Cortex of kidney (tissue), 1 donor: ENCODE measurements around the gene BMP2K.
"Not testable (repeated sequence)": the region's sequence is repeated elsewhere in the genome, so short reads cannot be mapped to it uniquely, and the experiment has no call there.

ENCODE experiments used
- DNase-seq: peaks from one replicate; lab custom pipeline; 2025; lab: John Stamatoyannopoulos, UW

The BMP2K gene

DNA sequence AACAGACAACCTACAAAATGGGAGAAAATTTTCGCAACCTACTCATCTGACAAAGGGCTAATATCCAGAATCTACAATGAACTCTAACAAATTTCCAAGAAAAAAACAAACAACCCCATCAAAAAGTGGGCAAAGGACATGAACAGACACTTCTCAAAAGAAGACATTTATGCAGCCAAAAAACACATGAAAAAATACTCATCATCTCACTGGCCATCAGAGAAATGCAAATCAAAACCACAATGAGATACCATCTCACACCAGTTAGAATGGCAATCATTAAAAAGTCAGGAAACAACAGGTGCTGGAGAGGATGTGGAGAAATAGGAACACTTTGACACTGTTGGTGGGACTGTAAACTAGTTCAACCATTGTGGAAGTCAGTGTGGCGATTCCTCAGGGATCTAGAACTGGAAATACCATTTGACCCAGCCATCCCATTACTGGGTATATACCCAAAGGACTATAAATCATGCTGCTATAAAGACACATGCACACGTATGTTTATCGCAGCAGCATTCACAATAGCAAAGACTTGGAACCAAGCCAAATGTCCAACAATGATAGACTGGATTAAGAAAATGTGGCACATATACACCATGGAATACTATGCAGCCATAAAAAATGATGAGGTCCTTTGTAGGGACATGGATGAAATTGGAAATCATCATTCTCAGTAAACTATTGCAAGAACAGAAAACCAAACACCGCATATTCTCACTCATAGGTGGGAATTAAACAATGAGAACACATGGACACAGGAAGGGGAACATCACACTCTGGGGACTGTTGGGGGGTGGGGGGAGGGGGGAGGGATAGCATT lies 19.7 kb downstream of the BMP2K start:
- DNase-seq, result not testable (repeated sequence)

DNA sequence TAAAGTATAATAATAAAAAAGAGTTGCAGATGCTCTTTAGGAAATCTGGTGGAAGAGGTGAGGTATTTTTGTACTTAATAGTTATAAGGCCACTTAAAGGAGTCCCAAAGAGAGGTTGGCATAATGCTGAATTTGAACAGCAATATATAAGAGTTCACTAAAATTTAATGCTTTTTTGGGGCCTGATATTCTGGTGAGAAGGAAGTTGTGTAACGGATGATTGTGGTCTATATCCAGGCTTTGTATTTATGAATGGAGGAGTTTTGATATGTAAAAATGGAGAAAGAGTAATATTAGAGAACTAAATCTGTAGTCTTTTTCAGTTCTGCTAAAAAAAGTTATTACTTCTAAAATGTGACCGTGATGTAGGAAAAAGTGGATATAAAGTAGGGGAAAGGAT lies 20.4 kb downstream of the BMP2K start:
- DNase-seq, result no peak

DNA sequence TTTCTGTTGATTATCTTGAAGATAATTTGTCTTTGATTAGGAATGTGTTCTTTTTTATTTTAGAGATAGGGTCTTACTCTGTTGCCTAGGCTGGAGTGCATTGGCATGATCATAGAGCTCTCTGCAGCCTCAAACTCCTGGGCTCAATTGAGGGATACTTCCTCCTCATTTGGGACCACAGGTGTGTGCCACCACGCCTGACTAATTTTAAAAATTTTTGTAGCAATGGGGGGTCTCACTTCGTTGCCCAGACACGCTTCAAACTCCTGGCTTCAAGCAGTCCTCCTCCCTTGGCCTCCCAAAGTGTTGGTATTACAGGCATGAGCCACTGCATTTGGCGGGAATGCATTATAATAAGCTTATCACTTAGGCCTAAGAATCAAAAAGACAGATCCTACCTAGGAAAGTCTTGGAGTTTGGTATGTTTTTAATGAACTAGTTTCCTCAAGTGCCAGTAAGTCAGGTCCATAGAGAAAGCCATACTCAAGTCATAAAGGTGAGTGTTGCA lies 21.7 kb downstream of the BMP2K start:
- DNase-seq, result no peak

DNA sequence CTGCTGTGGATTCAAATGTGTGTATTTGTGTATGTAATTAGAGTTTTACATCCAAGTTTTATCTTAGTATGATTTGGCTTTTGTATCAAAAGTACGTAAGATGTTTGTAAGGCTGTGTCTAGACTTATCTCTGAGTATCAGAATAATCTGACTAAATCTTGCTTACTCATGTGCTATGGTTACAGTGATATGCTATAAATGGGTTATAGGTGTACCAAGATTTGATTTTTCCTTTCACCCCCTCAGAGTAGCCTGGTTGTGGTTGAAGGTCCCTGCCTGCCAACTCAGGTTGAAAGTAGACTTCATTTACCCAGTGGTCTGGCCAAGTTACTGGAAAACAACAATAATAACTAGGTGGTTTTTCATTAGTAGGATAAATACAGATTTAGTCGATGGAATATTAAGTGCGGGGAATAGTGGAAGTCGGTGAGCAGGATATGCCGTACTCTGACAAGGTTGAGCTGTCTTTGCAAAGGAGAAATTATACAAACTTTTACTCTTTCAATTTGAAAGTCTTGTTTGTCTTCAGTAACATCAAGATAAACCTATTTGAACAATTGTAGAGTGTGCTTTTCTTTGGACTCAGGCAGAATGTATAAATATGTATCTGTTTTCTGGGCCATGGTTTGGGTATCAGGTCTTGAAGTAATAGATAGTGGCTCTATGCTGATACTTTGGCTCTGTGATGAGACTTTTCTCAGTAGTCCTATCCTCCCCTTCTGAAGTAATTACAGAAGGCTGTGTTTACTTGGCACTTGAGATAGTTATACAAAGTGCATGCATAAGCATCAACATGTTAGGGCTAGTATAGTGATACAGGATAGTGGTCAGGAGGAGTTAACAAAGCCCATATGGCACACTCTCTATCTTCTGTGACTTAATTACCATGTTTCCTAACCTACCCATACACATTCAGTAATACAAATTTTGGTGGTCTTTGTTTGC lies 23.7 kb downstream of the BMP2K start:
- DNase-seq, result no peak

DNA sequence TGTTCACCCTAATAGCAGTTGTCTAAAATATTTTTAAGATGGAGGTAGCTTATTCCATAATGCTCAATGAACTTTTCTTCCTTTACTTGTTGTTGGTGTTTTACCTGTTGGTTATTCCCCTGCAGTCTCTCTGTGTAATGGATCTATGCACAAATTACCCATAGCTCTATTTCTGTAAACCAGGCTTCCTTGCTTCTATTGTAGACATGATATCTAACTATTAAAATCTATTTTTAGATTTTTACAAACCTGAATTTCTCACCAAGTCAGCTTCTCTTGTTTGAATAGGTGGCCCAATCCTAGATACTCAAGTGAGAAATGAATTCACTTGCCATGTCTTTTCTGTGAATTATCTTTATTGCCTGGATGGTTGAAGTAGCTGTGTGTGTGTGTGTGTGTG lies 24.8 kb downstream of the BMP2K start:
- DNase-seq, result no peak

DNA sequence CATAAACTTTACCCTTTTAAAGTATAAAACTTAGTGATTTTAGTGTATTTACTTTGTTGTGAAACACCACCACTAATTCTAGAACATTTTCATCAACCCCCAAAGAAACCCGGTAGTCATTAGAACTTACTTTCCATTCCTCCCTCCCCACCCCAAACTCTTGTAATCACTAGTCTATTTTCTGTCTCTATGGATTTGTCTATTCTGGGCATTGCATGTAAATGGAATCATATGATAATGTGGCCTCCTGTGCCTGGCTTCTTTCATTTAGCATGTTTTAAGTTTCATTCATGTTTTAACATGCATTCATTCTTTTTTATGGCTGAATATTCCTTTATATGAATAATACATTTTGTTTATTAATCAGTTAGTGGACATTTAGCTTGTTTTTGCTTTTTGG lies 27.8 kb downstream of the BMP2K start:
- DNase-seq, result no peak

DNA sequence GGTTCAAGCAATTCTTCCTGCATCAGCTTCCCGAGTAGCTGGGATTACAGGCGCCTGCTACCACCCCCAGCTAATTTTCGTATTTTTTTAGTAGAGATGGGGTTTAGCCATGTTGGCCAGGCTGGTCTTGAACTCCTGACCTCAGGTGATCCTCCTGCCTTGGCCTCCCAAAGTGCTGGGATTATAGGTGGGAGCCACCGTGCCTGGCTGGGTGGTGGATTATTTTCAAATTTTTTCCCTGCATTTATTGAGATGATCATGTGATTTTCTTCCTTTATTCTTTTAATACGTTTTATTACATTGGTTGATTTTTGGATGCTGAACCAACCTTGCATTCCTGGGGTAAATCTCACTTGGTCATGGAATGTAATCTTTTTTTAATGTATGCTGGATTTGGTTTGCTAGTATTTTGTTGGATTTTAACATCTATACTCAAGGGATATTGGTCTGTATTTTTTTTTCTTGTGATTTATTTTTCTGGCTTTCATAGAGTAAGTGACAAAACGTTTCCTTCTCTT lies 30.9 kb downstream of the BMP2K start:
- DNase-seq, result no peak

DNA sequence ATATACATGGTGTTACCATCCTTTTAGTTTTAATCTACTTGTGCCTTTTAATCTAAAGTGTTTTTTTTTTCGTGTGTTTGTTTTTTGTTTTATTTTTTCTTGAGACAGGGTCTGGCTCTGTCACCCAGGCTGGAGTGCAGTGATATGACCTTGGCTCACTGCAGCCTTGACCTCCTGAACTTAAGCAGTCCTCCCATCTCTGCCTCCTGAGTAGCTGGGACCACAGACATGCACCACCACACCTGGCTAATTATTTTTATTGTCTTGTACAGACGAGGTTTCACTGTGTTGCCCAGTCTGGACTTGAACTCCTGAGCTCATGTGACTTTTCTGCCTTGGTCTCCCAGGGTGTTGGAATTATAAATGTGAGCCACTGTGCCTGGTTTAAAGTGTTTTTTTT lies 33.1 kb downstream of the BMP2K start:
- no peak for DNase-seq

DNA sequence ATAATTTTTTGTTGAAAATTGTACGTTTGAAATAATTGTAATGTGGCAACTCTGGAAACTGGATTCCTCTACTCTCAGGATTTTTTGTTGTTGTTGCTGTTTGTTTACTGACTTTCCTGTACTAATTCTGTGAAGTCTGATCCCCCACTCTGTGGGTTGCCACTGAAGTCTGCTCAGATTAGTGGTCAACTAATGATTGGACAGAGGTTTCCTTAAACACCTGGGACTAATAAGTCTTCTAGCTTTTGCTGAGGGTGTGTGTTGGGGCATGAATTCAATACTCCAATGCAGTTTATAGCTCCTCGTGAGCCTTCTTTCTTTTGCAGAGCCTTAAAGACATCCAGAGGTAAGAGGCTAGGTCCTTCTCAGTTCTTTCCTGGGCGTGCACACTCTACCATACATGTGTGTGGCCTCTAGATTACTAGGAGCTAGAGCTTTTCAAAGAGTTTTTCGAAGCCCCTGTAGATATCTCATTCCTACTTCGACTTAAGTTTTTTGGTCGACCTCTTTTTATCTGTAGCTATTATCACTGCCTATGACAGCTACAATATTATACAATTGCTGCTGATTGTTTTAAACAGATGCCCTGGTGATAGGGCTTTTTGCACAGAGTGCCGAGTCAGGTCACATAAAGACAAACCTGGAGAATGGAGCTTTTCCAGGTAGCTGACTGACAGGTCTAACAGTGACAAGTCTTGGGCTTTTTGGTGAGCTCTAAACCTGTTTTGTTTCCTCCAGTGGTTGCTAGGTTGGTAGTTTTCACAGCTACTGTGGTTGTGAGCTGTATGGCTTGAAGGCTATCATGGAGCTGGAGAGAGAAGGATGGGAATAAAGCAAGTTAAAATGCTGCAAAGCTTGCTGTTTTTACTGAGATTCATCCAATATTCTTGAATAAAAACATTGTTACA lies 34.0 kb downstream of the BMP2K start:
- DNase-seq, result no peak

DNA sequence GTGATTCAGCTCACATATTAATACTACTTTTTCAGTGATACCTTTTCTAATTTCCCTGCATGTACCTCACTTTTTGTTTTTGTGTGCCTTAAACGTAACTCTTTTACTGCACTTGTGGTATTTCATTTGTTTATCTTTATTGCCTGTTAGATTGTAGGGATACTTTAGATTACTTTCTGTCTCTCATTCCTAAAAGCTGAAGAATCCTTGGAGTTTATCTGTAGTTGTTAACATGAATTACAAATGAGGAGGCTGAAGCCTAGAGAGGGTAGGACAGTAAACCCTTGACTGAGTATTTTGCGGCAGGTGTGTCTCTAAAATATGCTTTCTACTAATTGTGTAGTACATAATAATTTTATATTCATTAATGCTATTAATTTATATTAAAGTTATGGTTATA lies 34.9 kb downstream of the BMP2K start:
- DNase-seq, result no peak

DNA sequence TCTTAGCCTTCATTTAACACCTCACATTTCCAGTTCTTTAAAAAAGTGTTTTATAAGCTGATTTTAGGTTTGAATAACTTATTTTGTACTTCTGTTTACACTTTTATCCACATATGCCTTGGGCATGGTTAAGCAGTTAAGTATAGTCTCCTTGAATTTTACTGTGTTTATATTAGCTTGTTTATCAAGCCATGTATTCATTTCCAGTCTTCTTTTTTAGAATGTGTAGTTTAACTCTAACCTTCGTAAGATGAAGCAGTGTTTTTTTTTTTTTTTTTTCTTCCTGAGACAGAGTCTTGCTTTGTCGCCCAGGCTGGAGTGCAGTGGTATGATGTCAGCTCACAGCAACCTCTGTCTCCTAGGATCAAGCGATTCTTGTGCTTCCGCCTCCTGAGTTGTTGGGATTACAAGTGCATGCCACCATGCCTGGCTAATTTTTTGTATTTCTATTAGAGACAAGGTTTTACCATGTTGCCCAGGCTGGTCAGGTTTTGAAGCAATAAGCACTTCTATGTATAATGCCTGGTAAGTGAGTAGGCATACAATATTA lies 42.5 kb downstream of the BMP2K start:
- no peak for DNase-seq

DNA sequence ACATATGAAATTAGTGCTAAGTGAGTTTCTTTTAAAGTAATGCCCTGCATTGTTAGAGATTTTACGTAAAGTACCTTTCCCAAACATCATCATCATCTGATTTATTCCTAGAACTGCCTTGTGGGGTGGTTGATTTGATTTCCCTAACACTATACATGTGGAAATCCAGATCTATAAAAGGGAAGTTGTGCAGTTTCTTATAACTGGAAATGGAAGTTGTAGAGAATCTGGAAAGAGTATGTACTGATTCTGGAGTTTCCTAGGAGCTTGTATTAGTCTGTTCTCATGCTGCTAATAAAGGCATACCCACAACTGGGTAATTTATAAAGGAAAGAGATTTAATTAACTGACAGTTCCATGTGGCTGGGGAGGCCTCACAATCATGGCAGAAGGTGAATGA lies 47.9 kb downstream of the BMP2K start:
- no peak for DNase-seq

DNA sequence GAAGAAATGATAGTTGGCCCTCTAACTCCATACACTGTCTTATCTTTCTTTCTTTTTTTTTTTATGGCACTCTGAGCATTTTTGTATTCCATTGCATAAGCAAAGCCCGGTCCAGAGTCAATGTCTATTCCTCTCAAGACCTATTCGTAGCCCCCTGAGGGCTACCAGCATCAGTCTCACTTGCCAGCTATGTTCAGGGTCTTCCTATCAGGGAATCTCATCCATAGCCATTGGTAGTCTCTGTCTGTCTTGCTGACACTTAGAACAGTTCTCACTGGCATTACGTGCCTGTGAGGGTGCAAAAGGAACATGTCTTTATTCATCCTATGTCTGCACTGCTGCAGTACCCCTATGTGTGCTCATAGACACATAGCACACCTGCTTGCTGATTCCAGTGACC lies 51.0 kb downstream of the BMP2K start:
- DNase-seq, result no peak

DNA sequence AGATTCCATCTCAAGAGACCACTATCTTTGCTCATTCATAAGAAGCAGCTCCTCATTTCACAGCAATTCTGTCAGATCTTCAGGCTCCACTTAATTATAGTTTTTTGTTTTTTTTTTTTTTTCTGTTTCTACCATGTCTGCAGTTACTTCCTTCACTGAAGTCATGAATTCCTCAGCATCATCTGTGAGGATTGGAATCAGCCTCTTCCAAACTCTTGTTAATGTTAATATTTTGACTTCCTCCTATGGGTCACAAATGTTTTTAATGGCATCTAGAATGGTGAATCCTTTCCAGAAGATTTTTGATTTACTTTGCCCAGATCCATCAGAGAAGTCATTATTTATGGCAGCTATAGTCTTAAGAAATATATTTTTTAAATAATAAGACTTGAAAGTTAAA lies 53.1 kb downstream of the BMP2K start:
- no peak for DNase-seq

DNA sequence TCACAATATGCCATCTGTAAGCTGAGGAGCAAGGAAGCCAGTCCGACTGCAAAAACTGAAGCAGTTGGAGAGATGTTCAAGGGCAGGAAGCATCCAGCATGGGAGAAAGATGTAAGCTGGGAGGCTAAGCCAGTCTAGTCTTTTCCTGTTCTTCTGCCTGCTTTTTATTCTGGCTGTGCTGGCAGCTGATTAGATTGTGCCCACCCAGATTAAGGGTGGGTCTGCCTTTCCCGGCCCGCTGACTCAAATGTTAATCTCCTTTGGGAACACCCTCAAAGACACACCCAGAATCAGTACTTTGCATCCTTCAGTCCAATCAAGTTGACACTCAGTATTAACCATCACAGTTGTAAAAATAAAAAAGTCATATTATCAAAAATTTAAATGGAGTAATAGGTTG lies 63.5 kb downstream of the BMP2K start:
- not testable (repeated sequence) for DNase-seq

DNA sequence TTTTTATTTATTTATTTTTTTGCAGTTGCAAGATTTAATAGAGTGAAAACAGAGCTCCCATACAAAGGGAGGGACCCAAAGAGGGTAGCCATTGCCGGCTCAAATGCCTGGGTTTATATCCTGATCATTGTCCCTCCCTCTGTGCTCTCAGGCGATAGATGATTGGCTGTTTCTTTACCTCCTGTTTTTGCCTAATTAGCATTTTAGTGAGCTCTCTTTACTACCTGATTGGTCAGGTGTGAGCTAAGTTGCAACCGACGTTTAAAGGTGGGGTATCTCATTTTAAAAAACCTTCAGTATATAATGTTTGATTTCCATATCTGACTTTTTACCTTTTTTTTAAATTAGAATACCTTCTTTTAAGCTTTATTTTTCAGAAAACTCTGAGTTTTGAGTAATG lies 64.1 kb downstream of the BMP2K start:
- DNase-seq, result not testable (repeated sequence)

DNA sequence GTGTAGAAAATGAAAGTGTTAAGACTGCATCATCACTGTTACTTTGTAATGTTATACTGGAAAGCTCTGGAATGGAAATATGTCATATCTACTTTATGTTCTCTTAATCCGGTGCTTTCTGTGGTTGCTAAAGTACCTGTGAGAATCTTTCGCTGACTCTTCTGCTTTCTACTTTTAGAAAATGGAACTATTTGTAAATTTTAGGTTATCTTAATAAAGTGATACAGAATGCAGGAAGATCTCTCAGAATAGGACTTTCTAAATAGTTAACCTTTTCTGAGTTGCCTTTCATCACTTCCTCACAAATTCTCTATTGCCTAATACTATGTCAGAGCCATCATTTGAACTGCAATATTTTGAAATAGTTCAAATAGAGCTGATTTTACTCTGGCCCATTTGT lies 69.3 kb downstream of the BMP2K start:
- no peak for DNase-seq

DNA sequence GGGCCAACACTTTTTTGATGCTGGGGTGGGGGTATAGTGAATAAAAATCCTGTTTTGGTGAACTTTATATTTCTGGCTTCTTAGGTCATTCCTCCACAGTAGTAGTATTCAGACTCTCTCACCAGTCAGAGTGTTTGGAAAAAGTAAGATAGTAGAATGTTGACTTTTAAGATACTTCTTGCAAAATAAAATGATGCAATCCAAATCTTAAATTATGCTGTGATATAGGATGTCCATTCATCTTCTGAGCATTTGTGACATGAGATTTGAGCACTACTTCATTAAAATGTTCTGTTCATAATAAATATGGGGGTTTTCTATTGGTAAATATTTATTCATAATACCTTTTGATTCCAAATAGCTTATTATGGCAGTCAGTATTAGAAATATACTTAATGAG lies 70.1 kb downstream of the BMP2K start:
- DNase-seq, result no peak

DNA sequence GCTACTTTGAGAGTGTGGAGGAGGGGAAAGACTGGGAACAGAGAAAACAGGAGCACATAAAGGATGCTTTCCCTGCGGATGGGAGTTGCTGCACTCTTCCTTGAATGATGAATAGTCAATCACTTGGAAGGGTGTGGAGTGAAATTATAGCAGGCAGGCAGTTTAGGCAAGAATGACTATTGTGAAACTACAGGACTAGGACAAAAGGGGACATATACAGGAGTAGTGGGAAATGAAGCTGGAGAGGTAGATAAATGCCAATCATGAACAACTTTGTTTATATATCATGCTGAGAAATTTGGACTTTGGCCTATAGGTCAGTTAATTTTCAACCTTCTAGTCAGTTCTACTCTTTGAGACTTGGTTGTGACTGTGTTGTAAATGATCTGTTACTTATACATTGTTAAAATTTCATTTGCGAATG lies 86.2 kb downstream of the BMP2K start:
- no peak for DNase-seq

DNA sequence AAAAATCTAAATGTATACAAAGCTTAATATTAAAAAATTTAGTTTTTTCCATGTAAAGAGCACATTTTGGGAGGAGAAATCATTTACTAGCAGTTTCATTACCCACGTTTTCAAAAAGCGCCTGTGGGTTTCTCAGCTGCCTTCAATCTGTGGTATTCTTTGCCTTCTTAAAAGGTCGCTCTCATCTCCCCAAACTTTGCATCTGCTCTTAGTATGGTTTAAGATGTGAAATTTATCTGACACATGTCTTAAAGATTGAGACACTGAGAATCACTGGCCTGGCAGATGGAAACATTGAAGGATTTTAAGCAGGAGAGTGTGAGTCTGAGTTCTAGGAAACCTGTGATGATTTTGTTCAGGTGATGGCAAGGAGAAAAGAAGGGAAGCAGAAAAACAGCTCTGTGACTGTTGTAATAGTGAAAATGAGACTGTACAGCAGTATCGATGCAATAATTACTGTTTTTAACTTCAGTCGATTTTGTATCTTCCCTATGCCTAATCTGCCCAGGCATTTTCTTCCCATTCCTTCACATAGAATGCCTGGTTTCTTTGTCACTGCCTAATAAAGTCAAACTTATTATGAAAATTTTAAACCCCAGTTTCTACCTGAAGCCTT lies 87.2 kb downstream of the BMP2K start:
- DNase-seq, result no peak

DNA sequence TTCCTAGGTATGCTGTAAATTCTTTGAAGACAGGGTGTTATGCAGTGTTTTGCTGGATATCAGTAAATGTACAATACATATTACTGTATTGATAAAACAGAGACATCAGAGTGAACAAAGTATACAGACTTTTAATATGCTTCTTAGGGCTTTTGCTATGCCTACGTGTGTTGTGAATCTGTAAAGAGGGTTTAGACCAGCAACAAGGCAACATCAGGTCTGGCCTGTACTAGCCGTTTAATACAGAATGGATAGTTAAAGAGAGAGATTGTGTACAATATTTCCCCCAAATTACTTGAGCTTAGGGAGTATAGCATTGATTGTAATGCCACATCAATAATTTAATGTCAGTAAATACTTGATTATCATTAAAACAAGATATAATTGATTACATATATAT lies 87.8 kb downstream of the BMP2K start:
- DNase-seq, result no peak
